ENCODE results near the gene DISC1.

Gene DISC1

GRCh38 chr1:231808990-231809389 lies 182.4 kb downstream of the DISC1 start:
- H3K27me3 Mint-ChIP-seq, result no peaks in the 10 kb centered on the region
- no peak for ATAC-seq

DNA sequence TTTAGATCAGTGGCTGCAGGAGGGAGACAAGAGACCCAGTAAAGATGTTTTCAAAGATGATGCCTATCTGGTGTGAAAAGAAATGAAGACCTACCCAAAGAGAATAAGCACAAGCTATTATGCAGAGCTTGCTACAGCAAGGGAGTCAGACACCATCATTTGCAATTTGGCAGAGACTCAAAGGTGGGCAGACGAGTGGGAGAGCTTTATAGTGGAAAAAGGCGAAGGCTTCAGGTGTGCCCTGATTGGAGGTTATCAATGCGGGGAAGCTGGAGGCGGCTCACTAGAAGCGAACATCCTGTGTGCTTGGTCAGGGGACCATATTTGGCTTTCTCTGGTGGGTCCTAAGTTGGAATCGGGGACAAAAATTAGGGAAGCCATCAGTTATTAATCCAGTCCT lies 183.8 kb downstream of the DISC1 start:
- no peak for ATAC-seq
- Mint-ChIP-seq H3K27ac (no peak overlapping the region), H3K4me1 (no peaks in the 10 kb centered on the region)

More at GRCh38 chr1:231808990-231809389, 182.4 kb downstream of the DISC1 start:
- H3K36me3 Mint-ChIP-seq (ENCODE audit: low read depth), result peaks cover 2% of the 10 kb centered on the region
- H3K4me3 Mint-ChIP-seq, result no peak overlapping the region
- H3K4me1 Mint-ChIP-seq, result no peaks in the 10 kb centered on the region
- no peaks in the 10 kb centered on the region for H3K9me3 Mint-ChIP-seq
- DNase-seq, result no peak
- no peak overlapping the region for H3K27ac Mint-ChIP-seq

DNA sequence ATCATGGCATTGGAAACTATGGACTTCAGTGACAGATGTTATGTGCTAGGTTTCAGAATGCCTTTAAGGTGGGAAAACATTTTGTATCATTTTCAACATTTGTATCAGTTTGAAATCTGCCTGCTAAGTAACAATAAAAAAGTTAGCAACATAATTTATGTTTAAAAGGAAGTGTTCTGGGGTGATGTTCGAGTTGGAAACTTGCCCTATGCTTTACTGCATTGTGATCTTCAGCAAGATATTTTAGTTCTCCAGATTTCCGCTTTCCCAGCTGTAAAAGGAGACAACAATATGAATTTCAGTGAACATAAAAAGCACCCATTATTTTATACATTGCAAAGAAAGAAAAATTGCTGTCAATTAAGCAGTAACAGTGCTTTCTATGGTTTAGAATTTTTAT lies 187.4 kb downstream of the DISC1 start:
- Mint-ChIP-seq H3K4me3 (no peak overlapping the region), H3K27me3 (no peaks in the 10 kb centered on the region), H3K36me3 (ENCODE audit: low read depth) (peaks cover 12% of the 10 kb centered on the region), H3K27ac (no peak overlapping the region), H3K9me3 (no peaks in the 10 kb centered on the region), H3K4me1 (no peaks in the 10 kb centered on the region)
- ATAC-seq (no peak), DNase-seq (no peak)

More for the DNA sequence above, 183.8 kb downstream of the DISC1 start:
- Mint-ChIP-seq H3K9me3 (no peaks in the 10 kb centered on the region), H3K36me3 (ENCODE audit: low read depth) (peaks cover 5% of the 10 kb centered on the region), H3K4me3 (no peak overlapping the region), H3K27me3 (no peaks in the 10 kb centered on the region)
- DNase-seq, result no peak

- ATAC-seq (no peak), DNase-seq (no peak)
- no peaks in the 10 kb centered on the region for H3K27me3 Mint-ChIP-seq
- peaks cover 12% of the 10 kb centered on the region for H3K36me3 Mint-ChIP-seq (ENCODE audit: low read depth)
- H3K9me3 Mint-ChIP-seq, result no peaks in the 10 kb centered on the region
- H3K4me1 Mint-ChIP-seq, result no peaks in the 10 kb centered on the region
- H3K4me3 Mint-ChIP-seq, result no peak overlapping the region
- no peak overlapping the region for H3K27ac Mint-ChIP-seq
Measured at GRCh38 chr1:231814521-231814920, 187.9 kb downstream of the DISC1 start.

DNA sequence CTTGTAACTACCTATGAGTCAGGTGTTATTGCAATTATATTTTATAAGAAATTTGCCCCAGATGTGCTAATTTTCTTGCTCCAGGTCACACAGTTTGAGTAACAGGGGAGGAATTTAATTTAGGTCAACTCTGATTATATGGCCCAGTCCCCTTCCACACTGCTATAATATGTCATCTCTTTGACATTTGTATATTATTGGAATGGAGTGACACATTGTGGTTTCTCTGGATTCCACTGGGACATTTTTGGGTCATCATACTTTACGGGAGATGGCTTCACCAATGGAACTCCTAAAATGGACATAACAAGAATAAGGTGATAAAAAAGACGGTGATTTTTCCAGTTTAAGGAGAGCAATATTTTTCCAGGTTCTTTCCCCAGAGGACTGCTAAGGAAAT lies 191.2 kb downstream of the DISC1 start:
- H3K36me3 Mint-ChIP-seq (ENCODE audit: low read depth), result peaks cover 15% of the 10 kb centered on the region
- ATAC-seq (no peak), DNase-seq (no peak)
- H3K9me3 Mint-ChIP-seq, result no peaks in the 10 kb centered on the region
- H3K27me3 Mint-ChIP-seq, result no peaks in the 10 kb centered on the region
- no peaks in the 10 kb centered on the region for H3K4me1 Mint-ChIP-seq
- H3K27ac Mint-ChIP-seq, result no peak overlapping the region
- no peak overlapping the region for H3K4me3 Mint-ChIP-seq

DNA sequence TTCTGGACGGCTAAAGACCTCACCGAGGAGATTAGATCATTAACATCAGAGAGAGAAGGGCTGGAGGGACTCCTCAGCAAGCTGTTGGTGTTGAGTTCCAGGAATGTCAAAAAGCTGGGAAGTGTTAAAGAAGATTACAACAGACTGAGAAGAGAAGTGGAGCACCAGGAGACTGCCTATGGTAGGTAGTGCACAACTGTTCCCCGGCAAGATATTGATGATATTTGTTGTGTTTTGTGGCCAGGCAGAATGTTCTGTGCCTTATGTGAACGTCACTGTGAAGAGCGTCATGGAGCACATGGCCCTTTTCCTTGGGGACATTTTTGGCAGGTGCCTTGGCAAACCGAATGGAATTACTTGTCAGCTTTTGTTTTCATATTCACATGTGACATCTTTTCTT lies 191.7 kb downstream of the DISC1 start:
- H3K4me1 Mint-ChIP-seq, result no peaks in the 10 kb centered on the region
- no peak overlapping the region for H3K4me3 Mint-ChIP-seq
- DNase-seq, result no peak
- ATAC-seq, result no peak
- H3K27me3 Mint-ChIP-seq, result no peaks in the 10 kb centered on the region
- peaks cover 15% of the 10 kb centered on the region for H3K36me3 Mint-ChIP-seq (ENCODE audit: low read depth)
- H3K27ac Mint-ChIP-seq, result no peak overlapping the region
- no peaks in the 10 kb centered on the region for H3K9me3 Mint-ChIP-seq

DNA sequence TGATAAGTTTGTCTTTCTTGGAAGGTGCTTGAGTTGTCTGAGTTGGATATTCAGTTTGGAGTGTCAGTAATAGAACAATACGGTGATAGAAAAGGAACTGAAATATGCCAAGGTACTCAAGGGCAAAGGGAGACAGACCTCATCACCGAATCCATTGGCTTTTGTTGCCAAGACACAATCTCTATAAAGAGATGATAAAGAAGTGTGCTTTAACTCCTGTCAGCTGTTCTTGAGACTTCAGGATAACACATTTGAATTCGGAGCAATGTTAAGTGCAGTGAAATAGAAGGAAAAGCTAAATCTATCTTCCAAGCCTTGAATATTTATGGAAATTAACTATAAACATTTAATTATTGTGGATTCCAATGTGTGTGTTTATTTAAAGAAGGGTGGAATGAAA lies 194.7 kb downstream of the DISC1 start:
- Mint-ChIP-seq H3K27me3 (no peaks in the 10 kb centered on the region), H3K36me3 (ENCODE audit: low read depth) (peaks cover 8% of the 10 kb centered on the region), H3K4me1 (no peaks in the 10 kb centered on the region), H3K4me3 (no peak overlapping the region), H3K9me3 (no peaks in the 10 kb centered on the region), H3K27ac (no peak overlapping the region)
- ATAC-seq (no peak), DNase-seq (no peak)

GRCh38 chr1:231822041-231822440 lies 195.5 kb downstream of the DISC1 start:
- no peaks in the 10 kb centered on the region for H3K27me3 Mint-ChIP-seq
- no peak overlapping the region for H3K4me3 Mint-ChIP-seq
- ATAC-seq, result no peak
- peaks cover 8% of the 10 kb centered on the region for H3K36me3 Mint-ChIP-seq (ENCODE audit: low read depth)
- DNase-seq, result no peak
- H3K27ac Mint-ChIP-seq, result no peak overlapping the region
- no peaks in the 10 kb centered on the region for H3K9me3 Mint-ChIP-seq
- no peaks in the 10 kb centered on the region for H3K4me1 Mint-ChIP-seq

GRCh38 chr1:231826566-231826965 lies 200.0 kb downstream of the DISC1 start:
- Mint-ChIP-seq H3K27me3 (no peaks in the 10 kb centered on the region), H3K4me1 (no peaks in the 10 kb centered on the region), H3K9me3 (no peaks in the 10 kb centered on the region), H3K27ac (no peak overlapping the region), H3K4me3 (no peak overlapping the region), H3K36me3 (ENCODE audit: low read depth) (peaks cover 3% of the 10 kb centered on the region)
- DNase-seq (no peak), ATAC-seq (no peak)

DNA sequence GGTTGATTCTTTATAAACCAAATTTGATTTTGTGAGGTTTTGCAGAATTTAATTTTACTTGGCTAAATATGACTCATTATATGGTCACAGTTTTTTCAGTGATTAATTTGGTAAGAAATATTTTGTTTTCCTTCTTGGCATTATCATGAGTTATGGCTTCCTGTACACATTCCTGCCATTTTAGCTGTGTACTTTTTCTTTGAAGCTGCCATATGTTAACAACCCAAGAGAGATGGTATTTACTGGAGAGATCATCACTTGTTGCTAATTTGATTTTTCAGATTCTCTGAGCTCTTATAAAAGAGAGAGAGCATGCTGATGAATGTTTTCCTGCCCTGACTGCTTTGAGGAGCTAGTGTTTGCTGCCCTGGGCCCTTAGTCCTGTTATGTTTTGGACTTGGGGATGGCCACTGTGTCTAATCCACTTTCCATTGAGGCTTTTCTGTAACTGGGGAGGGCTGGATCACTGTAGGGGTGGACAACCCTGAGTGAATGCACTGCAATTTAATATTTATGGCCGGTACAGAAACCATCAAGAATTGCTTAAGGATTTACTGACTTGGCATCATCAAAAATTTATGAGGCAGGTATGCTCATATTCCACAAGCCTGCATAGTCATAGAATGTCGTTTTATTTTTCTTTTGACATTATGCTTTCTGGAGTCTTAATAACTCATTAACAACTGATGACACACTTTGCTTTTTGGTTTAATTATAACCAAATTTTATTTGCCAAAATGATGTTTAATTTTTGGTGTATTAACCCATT lies 200.9 kb downstream of the DISC1 start:
- H3K9me3 Mint-ChIP-seq, result no peaks in the 10 kb centered on the region
- no peak for DNase-seq
- no peak for ATAC-seq
- no peak overlapping the region for H3K4me3 Mint-ChIP-seq
- peaks cover 3% of the 10 kb centered on the region for H3K36me3 Mint-ChIP-seq (ENCODE audit: low read depth)
- no peaks in the 10 kb centered on the region for H3K27me3 Mint-ChIP-seq
- no peaks in the 10 kb centered on the region for H3K4me1 Mint-ChIP-seq
- H3K27ac Mint-ChIP-seq, result no peak overlapping the region

DNA sequence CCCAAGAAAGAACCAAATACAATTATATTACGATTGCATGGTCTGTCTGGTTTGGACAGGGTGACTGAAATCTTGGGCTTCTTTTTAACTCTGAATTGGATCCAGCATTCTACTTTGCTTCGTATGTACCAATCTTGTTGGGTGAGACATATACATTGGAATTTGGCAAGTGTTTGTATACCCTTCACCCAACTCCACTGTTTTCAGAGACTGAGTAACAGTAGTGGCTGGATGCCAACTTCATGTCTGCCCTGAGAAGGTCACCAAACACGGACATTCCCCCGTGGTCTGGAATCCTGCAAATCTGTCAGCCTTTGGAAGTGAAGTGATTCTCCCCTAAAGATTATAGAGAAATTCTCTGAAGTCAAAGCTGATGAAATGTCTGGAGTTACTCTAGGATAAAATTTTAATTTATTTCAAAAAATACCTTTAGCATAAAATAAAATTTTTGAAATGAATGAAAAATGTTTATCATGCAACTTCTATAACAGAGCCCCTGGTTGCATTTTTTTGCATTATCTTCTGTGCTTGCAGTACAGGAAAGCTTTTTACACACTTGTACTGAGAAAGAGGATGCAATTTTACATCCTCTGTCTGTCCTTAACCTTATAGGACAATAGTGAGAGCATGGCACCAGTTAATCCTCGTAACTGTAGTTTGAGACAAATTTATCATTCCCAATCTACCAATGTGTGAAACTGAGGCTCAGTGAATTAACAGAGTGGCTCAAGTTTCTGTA lies 201.8 kb downstream of the DISC1 start:
- Mint-ChIP-seq H3K27me3 (no peaks in the 10 kb centered on the region), H3K36me3 (ENCODE audit: low read depth) (peaks cover 3% of the 10 kb centered on the region), H3K4me3 (no peak overlapping the region), H3K27ac (no peak overlapping the region), H3K9me3 (no peaks in the 10 kb centered on the region), H3K4me1 (no peaks in the 10 kb centered on the region)
- no peak for ATAC-seq
- no peak for DNase-seq

DNA sequence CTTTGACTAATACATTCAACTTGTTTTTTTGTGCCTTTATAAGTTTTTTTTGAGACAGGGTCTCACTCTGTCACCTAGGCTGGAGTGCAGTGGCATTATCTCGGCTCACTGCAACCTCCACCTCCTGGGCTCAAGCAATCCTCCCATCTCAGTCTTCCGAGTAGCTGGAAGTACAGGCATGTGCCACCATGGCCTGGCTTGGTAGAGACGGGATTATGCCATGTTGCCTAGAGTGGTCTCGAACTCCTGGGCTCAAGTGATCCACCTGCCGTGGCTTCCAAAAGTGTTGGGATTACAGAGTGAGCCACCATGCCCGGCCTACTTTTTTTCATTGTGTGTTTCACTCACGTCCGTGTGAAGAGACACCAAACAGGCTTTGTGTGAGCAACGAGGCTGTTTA lies 202.7 kb downstream of the DISC1 start:
- no peak overlapping the region for H3K27ac Mint-ChIP-seq
- peaks cover 3% of the 10 kb centered on the region for H3K36me3 Mint-ChIP-seq (ENCODE audit: low read depth)

GRCh38 chr1:231836227-231836893 lies 209.8 kb downstream of the DISC1 start:
- H3K4me1 Mint-ChIP-seq, result no peaks in the 10 kb centered on the region
- no peaks in the 10 kb centered on the region for H3K9me3 Mint-ChIP-seq
- H3K36me3 Mint-ChIP-seq (ENCODE audit: low read depth), result no peaks in the 10 kb centered on the region
- no peak overlapping the region for H3K4me3 Mint-ChIP-seq
- H3K27me3 Mint-ChIP-seq, result no peaks in the 10 kb centered on the region
- H3K27ac Mint-ChIP-seq, result no peak overlapping the region
- ATAC-seq, result no peak
- DNase-seq, result no peak

More for the DNA sequence above, 202.7 kb downstream of the DISC1 start:
- ATAC-seq (no peak), DNase-seq (no peak)
- Mint-ChIP-seq H3K4me3 (no peak overlapping the region), H3K4me1 (no peaks in the 10 kb centered on the region), H3K27me3 (no peaks in the 10 kb centered on the region), H3K9me3 (no peaks in the 10 kb centered on the region)

GRCh38 chr1:231838521-231838920 lies 211.9 kb downstream of the DISC1 start:
- Mint-ChIP-seq H3K9me3 (no peaks in the 10 kb centered on the region), H3K27ac (no peak overlapping the region), H3K36me3 (ENCODE audit: low read depth) (no peaks in the 10 kb centered on the region), H3K27me3 (no peaks in the 10 kb centered on the region), H3K4me3 (no peak overlapping the region), H3K4me1 (no peaks in the 10 kb centered on the region)
- DNase-seq, result no peak
- no peak for ATAC-seq

DNA sequence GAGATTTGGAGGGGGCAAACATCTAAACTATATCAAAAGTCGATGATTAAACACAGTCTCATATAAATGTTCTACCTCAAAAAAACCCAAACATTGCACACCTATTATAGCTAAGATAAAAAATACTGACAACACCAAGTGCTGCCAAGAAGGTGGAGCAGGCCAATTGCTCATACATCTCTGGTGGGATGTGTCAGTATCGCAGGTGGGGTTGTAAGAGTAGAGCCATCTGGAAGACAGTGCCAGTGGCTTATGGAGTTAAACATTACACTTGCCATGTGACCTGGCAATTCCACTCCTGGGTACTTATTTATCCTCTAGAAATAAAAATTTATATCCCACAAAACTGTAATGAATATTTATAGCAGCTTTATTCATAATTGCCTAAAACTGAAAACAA lies 213.4 kb downstream of the DISC1 start:
- no peaks in the 10 kb centered on the region for H3K9me3 Mint-ChIP-seq
- peaks cover 9% of the 10 kb centered on the region for H3K4me1 Mint-ChIP-seq
- H3K4me3 Mint-ChIP-seq, result no peak overlapping the region
- no peak overlapping the region for H3K27ac Mint-ChIP-seq
- ATAC-seq, result no peak
- H3K27me3 Mint-ChIP-seq, result no peaks in the 10 kb centered on the region
- no peak for DNase-seq
- H3K36me3 Mint-ChIP-seq (ENCODE audit: low read depth), result no peaks in the 10 kb centered on the region

All from activated naive CD8-positive, alpha-beta T cell treated with anti-CD3 and anti-CD28 coated beads, Interleukin-2, amount 50 U/mL, for 24 hours (primary cell).